ENCODE data around the gene SIDT2.
"Not testable (repeated sequence)": the region's sequence is repeated elsewhere in the genome, so short reads cannot be mapped to it uniquely, and the experiment has no call there.

The SIDT2 gene

GRCh38 chr11:117182551-117182935 is 4.0 kb downstream of the SIDT2 start:
- CTCF ChIA-PET = no interaction called here
- no peak overlapping the region for H3K27ac ChIP-seq
- POLR2A ChIA-PET (ENCODE audit: low non-redundant PET) = no interaction called here

DNA sequence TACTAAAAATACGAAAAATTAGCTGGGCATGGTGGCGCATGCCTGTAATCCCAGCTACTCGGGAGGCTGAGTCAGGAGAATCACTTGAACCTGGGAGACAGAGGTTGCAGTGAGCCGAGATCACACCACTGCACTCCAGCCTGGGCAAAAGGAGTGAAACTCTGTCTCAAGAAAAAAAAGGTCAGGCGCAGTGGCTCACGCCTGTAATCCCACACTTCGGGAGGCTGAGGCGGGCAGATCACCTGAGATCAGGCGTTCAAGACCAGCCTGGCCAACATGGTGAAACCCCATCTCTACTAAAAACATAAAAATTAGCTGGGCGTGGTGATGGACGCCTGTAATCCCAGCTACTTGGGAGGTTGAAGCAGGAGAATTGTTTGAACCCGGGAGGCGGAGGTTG is 4.6 kb downstream of the SIDT2 start:
- DNase-seq (ENCODE audit: low spot score); H3K27ac ChIP-seq; POLR2A ChIA-PET (ENCODE audit: low non-redundant PET); CTCF ChIA-PET: not testable (repeated sequence)

More at GRCh38 chr11:117182551-117182935, 4.0 kb downstream of the SIDT2 start:
- TF ChIP-seq CTCF (conservative IDR thresholded peaks at IDR 0.05; ENCODE audit: low read depth) = no peak
- no peak for DNase-seq (ENCODE audit: low spot score)

DNA sequence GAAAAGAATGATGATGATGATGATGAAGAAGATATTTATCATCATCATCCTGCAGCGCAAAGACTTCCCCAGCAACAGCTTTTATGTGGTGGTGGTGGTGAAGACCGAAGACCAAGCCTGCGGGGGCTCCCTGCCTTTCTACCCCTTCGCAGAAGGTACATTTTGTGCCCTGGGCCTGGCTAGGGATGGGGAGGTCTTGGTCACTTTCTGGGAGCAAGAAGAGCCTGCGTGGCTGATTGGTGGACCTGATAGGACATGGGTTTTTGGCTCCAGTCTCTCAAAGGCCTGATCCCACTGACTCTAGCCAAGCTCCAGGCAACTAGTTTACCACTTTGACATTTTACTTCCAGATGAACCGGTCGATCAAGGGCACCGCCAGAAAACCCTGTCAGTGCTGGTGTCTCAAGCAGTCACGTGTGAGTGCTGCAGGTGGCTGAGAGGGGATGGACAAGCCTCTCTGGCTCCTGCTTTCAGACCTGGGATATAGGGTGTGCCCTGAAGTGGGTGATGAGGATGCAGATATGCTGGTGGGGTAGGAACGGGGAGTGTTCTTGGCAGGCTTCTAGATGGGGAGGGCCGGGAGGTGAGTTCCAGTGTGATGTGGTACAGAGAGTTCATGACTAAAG is 5.3 kb downstream of the SIDT2 start:
- POLR2A ChIA-PET (ENCODE audit: low non-redundant PET) = no interaction called here
- no peak for DNase-seq (ENCODE audit: low spot score)
- no peak overlapping the region for H3K27ac ChIP-seq
- CTCF ChIA-PET = no interaction called here
- TF ChIP-seq CTCF (conservative IDR thresholded peaks at IDR 0.05; ENCODE audit: low read depth) = no peak

GRCh38 chr11:117185736-117186430 is 7.3 kb downstream of the SIDT2 start:
- CTCF ChIA-PET = interaction anchor here (0.7 kb wide), 1 partner anchor 409 kb away, joined by 4 read pairs; no protein-coding TSS in a partner anchor
- no peak for DNase-seq (ENCODE audit: low spot score)
- H3K27ac ChIP-seq = no peak overlapping the region
- POLR2A ChIA-PET (ENCODE audit: low non-redundant PET) = no interaction called here
- TF ChIP-seq CTCF (conservative IDR thresholded peaks at IDR 0.05; ENCODE audit: low read depth) = no peak

- ChIA-PET POLR2A (ENCODE audit: low non-redundant PET) (no interaction called here), CTCF (no interaction called here)
- no peak for TF ChIP-seq CTCF (conservative IDR thresholded peaks at IDR 0.05; ENCODE audit: low read depth)
- no peak overlapping the region for H3K27ac ChIP-seq
- no peak for DNase-seq (ENCODE audit: low spot score)
Measured at GRCh38 chr11:117186431-117186761, 7.9 kb downstream of the SIDT2 start.

DNA sequence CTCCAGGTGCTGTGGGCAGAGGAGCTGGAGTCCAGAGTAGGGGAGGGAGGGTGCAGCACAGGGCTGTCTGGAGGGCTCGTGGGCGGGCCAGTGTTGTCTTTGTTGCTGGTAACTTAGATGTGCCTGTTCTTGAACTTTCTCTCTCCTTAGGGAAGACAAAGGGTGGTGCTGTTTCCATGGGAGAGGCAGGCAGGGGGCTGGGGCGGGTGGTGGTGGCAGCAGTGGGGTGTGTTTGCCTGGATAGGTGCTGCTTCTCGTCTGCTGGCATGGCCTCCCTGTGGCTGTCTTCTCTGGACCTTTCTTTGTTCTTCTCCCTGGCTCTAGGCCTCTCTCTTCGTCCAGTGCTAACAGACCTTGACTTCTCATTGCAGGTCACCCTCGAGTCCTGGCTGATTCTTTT is 8.5 kb downstream of the SIDT2 start:
- no peak for DNase-seq (ENCODE audit: low spot score)

More for the DNA sequence above, 8.5 kb downstream of the SIDT2 start:
- H3K27ac ChIP-seq = peak overlapping the region; percentile 11; the same call in 1 of the 2 replicates
- ChIA-PET POLR2A (ENCODE audit: low non-redundant PET) (no interaction called here), CTCF (no interaction called here)
- TF ChIP-seq CTCF (conservative IDR thresholded peaks at IDR 0.05; ENCODE audit: low read depth) = no peak
